Measurements from ENCODE around the gene STUB1.

DNA sequence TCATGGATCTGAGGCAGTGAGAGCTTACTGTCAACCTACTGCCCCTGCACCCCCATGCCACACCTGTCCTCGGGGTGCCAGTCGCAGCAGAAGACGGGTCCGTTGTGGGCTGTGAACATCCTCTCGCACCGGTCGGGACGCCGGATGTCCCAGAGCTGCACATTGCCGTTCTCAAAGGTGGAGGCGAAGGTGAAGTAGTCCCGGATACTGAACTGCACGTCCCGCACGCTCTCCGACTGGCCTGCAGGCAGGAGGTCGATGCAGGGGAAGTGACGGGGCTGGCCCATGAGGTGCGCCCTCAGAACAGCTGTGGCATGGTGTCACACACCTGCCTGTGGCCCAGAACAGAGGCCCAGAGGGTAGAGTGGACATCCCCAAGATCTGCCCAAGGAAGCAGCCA lies 7.3 kb downstream of the STUB1 start:
- TF ChIP-seq, protein P1, sequence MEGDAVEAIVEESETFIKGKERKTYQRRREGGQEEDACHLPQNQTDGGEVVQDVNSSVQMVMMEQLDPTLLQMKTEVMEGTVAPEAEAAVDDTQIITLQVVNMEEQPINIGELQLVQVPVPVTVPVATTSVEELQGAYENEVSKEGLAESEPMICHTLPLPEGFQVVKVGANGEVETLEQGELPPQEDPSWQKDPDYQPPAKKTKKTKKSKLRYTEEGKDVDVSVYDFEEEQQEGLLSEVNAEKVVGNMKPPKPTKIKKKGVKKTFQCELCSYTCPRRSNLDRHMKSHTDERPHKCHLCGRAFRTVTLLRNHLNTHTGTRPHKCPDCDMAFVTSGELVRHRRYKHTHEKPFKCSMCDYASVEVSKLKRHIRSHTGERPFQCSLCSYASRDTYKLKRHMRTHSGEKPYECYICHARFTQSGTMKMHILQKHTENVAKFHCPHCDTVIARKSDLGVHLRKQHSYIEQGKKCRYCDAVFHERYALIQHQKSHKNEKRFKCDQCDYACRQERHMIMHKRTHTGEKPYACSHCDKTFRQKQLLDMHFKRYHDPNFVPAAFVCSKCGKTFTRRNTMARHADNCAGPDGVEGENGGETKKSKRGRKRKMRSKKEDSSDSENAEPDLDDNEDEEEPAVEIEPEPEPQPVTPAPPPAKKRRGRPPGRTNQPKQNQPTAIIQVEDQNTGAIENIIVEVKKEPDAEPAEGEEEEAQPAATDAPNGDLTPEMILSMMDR (IDR thresholded peaks at IDR 0.05; ENCODE audit: low read length) = no peak
- no peak for TF ChIP-seq EZH2 (optimal IDR thresholded peaks at IDR 0.05; ENCODE audit: low read depth, low read length)
- TF ChIP-seq EZH2phosphoT487 (IDR thresholded peaks at IDR 0.05; ENCODE audit: low read length) = no peak

Measured in MM.1S (cell line).